ENCODE measurements around the gene IRF2BP2.

IRF2BP2 gene

DNA sequence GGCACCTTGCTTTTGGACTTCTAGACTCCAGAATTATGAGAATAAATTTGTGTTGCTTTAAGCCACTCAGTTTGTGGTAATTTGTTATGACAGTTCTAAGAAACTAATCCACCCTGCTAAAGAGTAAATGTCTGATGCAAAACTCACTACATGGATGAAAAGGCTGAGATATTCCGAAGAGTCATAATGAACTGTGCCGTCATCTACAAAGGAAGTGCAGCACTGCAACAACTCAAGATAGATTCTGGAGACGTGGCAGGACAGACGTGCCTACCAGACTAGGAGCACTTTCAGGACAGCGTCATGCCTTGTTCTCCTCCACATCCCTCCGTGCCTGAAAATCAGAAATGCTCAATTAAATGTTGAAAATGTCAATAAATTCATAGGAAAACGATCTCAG is 24.4 kb upstream of the IRF2BP2 start:
- no peak for DNase-seq (ENCODE audit: low read depth)

DNA sequence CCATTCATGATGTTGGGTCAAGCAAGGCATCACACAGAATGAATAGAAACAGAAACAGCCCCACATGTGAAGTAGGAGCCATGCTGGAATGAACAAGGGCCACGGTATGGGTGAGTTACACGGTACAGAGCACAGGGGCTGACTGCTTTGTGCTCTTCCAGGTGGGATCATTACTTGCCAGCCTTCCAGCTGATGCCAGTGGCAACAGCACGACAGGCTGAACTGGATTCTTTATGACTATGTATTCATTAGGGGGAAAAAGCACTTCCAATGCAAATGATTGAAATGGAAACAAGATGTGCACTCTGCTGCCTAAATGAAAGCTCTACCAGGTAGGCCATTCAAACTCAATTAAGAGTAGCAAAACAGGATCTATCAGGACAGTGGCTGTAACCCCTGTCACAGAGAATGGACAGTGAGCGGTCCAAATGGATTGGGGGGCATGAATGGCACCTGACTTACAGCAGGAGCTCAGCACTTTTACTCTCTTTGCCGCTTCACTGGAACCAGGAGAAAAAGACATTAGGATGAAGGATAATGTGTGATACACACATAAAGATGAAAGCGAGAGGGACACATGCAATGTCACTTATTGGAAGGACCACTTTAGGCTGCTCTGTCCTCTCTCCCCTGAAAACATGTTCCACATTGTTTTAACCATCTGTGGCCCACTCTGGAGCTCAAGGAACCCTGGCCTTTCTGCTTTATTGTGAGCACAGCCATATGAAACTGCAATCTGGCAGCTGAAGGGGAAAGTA is 23.4 kb upstream of the IRF2BP2 start:
- DNase-seq (ENCODE audit: low read depth) = no peak

DNA sequence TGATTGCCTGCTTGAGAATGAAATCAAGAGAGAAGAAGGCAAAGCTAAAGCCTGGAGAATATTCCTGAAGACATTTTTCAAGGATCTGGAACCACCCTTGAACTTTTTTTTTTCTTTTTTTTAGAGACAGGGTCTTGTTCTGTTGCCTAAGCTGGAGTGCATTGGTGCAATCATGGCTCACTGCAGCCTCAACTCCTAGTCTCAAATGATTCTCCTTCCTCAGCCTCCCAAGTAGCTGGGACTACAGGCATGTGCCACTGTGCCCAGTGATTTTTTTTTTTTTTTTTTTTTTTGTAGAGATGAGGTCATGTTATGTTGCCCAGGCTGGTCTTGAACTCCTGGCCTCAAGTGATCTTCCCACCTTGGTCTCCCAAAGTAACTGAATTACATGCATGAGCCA is 22.2 kb upstream of the IRF2BP2 start:
- no peak for DNase-seq (ENCODE audit: low read depth)

DNA sequence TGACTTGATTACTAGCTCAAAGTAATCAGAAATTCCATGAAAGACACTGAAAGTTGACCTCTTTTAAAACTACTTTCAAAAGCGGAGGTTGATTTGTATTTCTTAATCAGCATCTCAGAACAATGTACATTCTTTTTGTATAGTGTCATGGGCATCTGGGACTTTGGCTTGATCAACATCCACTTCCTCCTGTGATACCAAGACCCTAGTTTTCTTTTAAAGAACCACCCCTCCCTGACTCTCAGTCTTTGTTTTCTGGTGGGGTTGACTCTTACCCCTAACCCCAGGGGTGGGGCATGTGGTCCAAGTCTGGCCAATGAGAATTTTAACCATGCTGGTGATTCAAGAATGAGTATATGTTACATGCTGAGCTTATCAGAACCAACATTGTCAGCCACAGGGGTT is 21.7 kb upstream of the IRF2BP2 start:
- no peak for DNase-seq (ENCODE audit: low read depth)

DNA sequence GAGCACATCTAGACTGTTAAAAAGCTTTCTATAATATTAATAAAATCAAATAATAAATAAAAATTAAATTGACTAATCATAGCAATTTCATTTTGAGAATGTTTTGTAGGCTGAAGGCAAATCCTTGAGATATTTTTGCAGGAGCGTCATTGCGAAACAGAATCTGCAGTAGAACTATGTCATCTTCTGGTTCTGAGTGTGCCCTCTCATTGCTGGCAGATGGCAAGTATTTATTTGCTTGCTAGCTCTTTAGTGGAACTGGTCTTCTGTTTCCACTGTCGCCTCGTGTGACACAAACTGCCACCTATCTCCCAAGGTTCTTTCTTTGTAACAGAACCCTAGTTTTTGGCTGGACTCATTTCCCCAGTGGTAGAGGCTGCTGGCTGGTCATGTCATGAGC is 19.0 kb upstream of the IRF2BP2 start:
- no peak for DNase-seq (ENCODE audit: low read depth)

DNA sequence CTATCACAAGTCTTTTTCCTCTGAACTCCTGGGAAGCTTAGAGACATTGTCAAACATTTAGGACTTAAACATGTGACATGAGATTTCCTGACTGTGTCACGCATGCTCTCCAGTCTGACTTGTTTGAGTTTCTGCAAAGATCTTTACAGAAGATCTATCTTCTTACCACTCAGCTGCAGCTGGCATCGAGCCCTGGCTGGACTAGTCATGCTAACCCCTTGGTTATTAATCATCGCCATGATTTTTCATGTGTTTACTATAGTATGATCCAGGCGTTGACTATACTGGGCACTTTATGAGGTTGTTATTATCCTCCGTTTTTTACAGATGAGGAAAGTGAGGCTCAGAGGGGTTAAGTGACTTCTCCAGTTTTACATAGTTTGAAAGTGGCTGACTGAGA is 18.1 kb upstream of the IRF2BP2 start:
- no peak for DNase-seq (ENCODE audit: low read depth)

DNA sequence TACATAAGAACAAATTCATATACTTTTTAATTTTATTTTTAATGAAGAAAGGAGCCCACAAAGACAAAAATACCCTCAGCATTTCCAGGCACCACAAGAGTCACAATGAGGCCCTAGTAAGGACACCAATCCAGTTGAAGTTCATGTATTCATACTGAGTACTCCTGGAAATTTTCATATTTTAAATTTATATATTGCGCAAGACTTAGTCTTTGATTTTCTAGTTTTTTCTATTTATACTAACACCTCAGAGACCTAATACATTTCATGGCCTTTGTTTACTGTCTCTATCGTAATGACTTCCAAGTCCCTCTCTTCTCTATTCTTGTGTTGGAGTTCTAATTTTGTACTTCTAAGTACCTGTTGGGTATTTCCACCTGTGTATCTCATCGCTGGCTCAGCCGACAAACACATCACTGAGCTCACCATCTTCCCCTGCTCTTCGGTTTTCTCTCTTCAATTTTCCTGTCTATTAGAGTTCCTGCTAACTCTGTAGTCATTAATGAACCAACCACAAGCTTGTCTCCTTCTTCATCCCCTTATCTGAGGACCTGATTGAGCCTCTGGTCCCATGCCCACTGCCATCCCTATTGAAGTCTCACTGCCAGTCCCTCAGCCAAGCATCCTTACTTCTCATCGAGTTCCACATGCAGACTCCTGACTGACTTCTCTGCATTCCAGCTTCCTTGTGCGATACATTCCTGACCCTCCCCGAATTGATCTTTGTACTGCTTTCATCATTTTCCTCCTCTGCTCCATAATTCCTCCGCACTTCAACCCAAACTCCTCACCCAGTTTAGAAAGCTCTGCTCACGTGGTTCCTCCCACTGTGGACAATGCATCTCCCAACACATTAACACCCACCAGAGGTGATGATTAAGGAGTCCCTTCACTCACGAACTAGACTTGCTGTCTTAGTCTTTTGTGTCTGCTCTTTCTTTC is 17.3 kb upstream of the IRF2BP2 start:
- DNase-seq (ENCODE audit: low read depth) = no peak

DNA sequence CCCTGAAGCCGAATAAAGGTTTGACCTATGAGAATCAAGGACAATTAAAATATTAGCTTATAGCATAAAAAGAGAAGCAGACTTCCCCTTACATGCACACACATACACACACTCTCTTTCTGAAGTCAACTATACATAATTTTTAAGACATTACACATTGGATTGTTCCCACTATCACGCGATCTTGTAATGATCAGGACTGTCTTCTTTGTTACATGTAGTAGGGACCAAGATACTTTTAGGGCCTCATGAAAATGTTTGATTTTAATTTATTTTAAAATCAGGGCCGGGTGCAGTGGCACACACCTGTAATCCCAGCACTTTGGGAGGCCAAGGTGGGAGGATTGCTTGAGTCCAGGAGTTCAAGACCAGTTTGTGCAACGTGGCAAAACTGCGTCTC is 16.4 kb upstream of the IRF2BP2 start:
- DNase-seq (ENCODE audit: low read depth) = no peak

DNA sequence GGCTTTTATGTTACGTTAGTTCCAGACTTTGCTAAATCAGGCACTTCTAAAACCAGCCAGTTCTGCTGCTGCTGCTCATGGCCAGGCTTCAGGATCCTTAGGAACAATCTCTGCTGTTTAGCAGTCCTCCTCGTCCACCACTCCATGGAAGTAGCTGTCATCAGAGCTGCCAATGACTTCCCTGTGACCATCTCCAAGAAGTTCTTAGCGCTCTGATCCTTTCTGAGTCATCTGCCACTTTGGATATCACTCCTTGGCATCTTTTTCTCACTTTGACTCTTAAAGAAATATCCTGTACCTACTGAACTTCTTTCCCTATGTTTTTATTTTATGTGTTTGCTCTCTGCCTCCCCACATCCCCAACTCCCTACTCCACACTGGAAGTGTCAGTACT is 14.7 kb upstream of the IRF2BP2 start:
- no peak for DNase-seq (ENCODE audit: low read depth)

DNA sequence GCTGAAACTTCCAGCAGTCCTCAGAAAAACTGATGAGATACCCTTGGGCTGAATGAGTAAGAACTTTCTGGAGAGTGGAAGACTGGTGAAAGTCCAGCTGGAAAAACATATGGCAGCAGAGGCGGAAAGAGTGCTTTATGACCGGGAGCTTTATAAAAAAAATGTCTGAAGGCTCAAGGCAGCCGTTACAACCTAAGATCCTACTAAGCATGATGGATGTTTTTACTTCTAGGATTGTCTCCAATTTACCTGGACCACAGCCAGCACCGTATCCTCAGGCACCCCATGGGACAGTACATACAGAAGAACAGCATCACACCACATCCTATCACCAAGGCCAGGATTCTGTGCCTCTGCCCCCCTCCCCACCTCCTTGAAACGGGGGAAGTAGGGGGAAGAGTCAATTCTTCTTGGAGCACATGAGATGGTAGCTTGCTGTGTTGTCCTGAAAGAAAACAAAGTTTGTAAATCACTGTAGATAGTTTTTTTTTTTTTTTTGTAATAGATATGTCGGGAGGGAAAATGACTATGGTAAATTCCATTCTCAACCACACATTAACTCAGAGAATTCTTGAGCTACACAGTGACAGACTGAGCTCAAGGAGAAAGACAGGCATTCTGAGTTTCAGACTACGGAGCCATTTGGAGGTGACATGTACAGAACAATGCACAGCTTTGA is 11.8 kb upstream of the IRF2BP2 start:
- DNase-seq (ENCODE audit: low read depth) = no peak

DNA sequence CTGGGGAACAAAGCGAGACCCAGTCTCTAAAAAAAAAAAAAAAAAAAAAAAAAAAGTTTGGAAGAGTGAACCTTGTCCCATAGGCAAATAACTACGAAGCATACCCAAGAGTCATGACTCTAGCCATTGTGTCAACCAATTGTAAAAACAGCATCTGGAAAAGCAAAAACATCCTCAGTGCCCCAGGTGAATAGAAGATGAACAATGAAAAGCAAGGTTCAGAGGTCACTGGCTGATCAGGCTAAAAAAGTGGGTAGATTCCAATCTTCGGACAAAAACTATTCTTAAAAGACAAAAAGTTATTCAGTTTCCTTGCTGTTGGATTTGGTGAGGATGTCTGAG is 11.1 kb upstream of the IRF2BP2 start:
- no peak for DNase-seq (ENCODE audit: low read depth)

DNA sequence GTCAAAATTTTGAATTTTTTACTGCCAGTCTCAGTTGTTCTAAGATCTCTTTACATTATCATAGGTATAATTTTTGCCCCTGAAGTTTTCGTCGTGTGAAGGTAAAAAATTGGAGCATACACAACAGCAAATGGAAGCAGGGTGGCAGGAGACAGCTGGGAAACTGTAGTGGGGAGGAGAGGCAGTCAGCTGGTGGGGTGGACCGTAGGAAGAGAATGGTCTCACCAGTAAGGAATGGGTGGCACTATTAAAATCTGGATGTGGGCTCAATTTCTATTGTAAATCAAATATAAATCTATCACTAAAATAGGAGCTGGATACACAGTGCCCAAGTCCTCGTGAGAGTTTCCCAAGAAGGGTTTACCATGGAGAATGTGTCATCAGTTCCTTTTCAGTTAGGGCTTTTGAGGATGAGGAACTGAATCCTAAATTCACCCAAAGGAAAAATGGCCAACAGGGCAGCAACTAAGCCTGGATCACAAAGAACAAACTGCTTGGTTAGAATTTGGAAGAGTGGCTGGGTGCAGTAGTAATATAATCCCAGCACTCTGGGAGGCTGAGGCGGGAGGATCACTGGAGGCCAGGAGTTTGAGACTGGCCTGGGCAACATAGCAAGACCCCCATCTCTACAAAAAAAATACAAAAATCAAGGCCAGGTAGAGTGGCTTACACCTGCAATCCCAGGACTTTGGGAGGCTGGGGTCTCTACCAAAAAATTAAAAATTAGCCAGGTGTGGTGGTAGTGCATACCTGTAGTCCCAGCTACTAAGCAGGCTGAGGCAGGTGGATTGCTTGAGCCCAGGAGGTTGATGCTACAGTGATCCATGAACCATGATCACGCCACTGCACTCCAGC is 10.5 kb upstream of the IRF2BP2 start:
- no peak for DNase-seq (ENCODE audit: low read depth)

DNA sequence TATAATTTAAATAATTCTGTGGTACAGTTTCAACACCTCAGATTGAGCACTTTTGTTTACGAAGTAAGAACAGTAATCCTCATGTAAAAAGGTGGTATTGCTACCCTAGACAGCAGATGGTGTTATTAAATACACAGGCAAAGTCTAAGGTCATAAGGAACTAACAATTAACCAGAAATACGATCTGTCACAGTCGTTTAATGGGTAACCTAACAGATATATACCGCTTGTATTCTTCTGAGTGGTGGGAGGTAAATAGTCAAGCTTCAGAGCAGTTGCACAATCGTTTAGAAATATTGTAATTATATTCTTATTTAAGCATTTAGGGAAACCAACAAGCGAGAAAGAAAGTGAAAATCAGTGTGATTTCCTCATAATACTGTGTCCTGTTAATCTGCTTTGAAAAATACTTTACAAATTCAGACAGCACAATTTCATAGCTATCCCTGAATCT is 9.8 kb upstream of the IRF2BP2 start:
- no peak for DNase-seq (ENCODE audit: low read depth)

DNA sequence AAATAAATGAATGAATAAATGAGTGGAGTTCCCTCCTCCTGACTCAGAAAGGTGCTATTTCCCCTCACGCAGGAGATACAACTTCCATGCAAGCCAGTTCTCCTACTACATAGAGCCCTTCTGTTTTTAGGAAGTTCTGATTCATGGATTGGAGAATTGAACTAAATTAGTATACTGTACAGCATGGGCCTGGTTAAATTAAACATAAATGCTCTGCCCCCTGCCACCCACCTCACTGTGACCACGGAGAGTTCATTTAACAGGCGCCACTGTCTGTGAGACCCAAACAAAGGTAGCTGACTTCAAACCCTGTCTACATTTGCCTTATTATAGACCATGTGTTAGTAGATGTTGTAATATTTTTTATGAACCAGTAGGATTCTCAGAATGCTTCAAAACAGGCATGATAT is 9.1 kb upstream of the IRF2BP2 start:
- no peak for DNase-seq (ENCODE audit: low read depth)

DNA sequence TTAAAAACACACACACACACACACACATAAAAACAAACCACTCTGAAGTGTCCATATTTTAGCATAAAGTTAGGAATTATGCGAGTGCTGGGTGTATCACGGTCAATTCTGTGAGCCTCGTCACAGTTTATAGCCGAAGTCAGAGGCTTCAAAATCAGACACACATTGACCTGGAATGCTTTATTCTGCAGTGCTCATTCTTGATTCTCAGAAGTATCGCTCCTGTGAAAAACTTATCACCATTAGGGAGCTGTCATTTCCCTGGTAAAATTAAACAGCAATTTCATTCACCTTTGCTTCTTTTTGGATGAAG is 8.7 kb upstream of the IRF2BP2 start:
- DNase-seq (ENCODE audit: low read depth) = no peak

DNA sequence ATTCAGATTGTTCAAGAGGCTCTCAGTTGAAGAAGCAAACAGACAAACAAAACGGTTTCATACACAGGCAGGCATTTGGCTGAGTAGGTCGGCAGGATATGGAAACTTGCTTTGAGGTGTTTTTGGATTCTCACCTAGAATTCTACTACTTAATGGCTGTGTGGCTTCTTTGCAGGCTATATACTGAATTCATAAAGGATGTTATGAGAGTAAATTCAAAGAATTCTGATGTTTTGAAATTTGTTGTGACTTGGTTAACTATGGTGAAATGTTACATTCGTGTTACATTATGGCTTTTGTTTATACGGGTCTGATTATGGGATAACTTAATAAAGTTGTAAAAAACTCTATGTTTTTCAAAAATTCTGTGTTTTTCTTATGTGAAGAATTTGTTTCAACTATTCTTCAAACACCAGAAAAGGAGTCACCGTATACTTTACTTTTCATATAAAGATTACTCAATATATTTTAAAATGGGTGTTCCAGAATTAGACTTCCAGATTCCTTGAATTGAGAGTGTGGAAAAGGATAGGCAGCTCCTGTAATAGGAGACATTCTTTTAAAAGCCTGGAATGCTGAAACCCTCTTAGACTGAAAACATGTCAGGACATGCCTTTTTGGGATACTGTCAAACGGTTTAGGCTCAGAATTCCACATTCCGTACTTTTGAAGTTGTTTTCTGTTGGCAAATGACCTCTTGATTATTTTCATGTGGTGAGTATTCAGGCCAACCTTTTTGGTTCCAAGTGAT is 8.2 kb upstream of the IRF2BP2 start:
- no peak for DNase-seq (ENCODE audit: low read depth)

DNA sequence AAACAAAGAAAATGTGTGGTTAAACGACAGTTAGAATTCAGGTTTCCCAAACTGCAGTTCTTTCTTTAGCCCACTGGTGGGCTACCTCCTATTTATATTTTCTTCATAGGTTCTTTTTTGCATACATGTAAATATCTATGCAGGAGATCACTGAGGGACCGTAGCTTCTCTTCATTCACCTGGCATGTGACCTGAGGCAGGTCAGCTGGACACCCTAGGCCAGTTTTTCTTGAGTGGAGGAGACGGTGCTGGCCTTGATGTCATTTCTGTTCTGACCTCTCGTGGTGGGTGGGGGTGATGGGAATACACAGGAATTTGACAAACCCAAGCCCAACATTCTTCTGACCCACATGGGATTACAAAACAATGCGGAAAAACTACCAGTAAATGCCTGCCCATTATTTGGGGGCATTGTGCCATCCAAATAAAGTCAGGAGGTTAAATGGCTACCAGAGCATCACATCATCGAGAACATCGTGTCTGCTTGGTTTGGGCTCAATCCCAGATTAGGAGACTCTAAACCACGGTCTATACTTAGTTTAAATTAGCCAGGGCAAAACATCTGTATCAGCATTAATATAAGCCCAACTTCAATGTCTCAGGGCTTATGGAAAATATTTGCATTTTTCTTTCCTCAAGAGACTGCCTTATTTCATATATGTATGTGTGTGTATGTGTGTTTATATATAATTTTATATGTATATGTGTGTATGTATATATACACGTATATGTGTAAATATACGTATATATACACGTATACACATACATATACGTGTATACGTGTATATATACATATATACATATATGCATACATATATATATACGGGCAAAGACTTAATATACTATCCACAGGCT is 7.4 kb upstream of the IRF2BP2 start:
- no peak for DNase-seq (ENCODE audit: low read depth)

DNA sequence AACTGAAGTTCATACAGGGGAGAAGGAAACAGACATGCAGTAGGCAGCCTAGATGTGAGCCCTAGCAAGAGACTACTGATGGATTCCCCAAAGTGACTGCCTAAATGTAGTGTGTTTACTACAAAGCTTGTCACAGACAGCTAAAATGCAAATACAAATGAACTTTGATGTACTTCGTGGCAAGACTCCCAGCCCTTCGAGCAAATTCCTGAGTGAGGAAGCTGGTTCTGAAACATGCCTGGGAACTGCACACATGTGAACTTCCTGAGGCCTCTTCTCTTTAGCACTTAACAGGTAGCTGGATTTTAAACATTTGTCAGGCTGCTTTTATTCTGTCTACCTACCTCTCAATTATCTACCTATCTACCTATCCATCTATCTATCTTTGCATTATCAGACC is 6.7 kb upstream of the IRF2BP2 start:
- no peak for DNase-seq (ENCODE audit: low read depth)

DNA sequence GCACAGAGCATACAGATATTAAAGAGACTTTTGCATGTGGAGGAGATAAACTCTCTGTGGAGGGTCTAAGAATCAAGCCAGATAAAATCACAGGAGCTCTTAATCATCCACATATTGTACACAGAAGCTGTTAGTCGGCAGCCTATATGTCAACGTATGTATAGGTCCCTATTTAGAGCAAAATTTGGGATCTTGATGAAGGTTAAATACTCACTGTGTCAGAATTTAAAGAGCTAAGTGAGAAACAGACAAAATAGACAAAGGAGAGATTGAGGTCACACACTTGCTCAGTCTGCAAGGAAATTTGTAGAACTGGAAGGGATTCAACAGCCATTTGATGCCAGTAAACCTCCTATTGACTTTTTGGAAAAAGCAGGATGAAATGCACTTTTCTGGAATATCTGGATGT is 4.1 kb upstream of the IRF2BP2 start:
- no peak for DNase-seq (ENCODE audit: low read depth)

DNA sequence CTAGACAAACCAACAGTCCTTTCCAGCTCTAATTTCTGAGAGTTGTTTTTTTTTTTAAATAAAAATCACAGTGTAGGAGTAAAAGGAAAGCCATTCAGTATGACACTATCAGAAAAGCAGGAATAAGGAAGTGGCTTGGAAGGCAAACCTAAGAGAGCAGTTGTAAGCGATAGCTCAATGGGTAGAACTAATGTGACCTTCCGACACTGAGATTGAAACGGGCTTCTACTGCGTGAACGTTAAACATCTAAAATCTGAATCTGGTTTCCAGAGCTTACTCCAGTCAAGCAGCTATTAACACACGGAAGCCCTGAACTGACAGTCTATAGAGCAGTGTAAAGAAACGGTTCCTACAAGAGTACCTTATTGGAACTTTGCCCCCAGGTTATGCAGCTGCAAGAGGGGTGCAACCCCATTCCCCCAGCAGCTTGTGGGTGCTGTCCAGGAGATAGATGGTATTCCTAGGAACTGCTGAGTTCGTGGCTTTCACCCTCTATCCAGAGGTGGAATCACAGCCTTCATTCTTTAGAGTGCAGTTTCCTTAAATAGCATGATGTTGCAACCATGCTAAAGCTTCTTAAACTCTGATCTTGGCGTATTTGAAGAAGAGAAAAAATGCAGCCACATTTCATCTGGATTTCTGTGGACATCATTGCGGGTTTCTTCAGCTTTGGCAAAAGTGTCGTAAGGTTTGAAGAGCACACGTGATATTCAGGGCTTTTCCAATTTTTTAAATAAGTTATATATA is 3.3 kb upstream of the IRF2BP2 start:
- DNase-seq (ENCODE audit: low read depth) = no peak
